Neural cell (in vitro differentiated cells): Measurements from ENCODE around the gene FRMD1.

Source experiments
- EZH2 ChIP-seq: fragments of 200-600, 300-800 bp; shearing (Covaris generic), sonication (generic); IDR thresholded peaks from 2 replicates; pipeline ENCODE4 v1.6.1; 2014; ENCODE audit warnings: antibody characterized with exemption, low read length, borderline replicate concordance, mild to moderate bottlenecking; ENCODE audit not compliant: insufficient read depth, poor library complexity, severe bottlenecking
- TF ChIP-seq, protein P1 (sequence below): fragments of 450-650 bp; IDR thresholded peaks from 2 replicates; pipeline ENCODE4 v1.5.1; 2014; ENCODE audit warnings: antibody characterized with exemption, mild to moderate bottlenecking, moderate library complexity; ENCODE audit not compliant: poor library complexity, severe bottlenecking

DNA sequence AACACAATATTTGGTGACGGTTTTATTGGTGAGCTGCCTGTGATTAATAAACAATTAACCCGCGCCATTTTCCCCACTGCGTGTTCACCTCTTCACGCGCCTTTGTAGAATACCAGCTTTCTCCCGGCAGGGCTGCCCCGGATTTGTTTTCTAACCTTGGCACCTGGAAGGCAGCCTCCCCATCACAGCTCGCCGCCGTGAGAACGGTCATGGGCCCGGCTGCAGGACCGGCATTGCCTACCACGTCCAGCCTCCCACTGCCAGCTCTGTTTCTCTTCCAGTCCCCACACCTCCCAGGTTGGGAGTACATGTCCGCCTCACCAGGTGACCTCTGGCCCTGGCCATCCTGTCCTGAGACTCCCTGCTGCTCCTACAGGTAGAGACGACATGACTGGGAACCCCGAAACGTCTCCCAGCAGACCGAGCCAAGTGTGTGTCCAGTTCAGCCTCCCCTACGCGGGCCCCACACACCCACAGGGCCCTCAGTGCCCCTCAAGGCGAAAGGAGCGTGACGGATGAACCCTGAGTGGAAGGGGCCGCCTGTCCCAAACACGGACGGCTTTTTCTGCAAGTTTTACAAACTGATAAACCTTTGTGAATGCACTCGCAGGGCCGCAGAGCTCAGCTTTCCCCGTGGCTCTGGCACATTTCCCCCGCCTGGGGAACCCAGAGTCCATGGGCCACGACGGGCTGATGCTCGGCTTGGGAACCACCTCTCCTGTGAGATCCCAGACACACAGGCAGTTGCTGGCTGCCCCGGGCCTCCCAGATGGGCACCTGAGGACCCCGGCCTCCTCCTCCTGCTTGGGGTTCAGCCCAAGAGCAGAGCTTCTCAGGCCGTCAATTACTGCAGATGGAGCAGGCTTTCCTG lies 25.7 kb downstream of the FRMD1 start:
- no peak for TF ChIP-seq EZH2
- TF ChIP-seq, protein P1, sequence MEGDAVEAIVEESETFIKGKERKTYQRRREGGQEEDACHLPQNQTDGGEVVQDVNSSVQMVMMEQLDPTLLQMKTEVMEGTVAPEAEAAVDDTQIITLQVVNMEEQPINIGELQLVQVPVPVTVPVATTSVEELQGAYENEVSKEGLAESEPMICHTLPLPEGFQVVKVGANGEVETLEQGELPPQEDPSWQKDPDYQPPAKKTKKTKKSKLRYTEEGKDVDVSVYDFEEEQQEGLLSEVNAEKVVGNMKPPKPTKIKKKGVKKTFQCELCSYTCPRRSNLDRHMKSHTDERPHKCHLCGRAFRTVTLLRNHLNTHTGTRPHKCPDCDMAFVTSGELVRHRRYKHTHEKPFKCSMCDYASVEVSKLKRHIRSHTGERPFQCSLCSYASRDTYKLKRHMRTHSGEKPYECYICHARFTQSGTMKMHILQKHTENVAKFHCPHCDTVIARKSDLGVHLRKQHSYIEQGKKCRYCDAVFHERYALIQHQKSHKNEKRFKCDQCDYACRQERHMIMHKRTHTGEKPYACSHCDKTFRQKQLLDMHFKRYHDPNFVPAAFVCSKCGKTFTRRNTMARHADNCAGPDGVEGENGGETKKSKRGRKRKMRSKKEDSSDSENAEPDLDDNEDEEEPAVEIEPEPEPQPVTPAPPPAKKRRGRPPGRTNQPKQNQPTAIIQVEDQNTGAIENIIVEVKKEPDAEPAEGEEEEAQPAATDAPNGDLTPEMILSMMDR: no peak
